ENCODE results near the gene NEDD4. TPM values are rescaled to one million over a fixed set of nuclear protein-coding genes. Genes with fewer than 3 reads are reported as not detected.

Gene NEDD4
- total and polyA plus RNA-seq, 3 donors from 2014 or later = 3.7 to 8.3 (median 6.4) TPM

- intact Hi-C loops (cut with DNase I; ENCODE audit: low total_unique reads) = no loop called here
- no peak for DNase-seq
- Histone ChIP-seq H3K4me3 (no peak overlapping the region), H3K4me1 (no peaks in the 10 kb centered on the region), H3K9me3 (no peaks in the 10 kb centered on the region), H3K27me3 (no peaks in the 10 kb centered on the region), H3K36me3 (ENCODE audit: low read depth, missing control alignments) (no peaks in the 10 kb centered on the region), H3K27ac (no peak overlapping the region)
- TF ChIP-seq CTCF (IDR thresholded peaks at IDR 0.05) (no peak), POLR2A (IDR thresholded peaks at IDR 0.05) (no peak)
- 88% methylated on average over 4 of the region's 4 CpGs for WGBS, 2 donors
Observed at GRCh38 chr15:56038707-56039106, 45.3 kb upstream of the NEDD4 start.

GRCh38 chr15:56038015-56038414, 44.6 kb upstream of the NEDD4 start:
- DNase-seq = no peak
- WGBS, 2 donors = 55 to 71% methylated on average over 3 of the region's 3 CpGs
- Histone ChIP-seq H3K36me3 (ENCODE audit: low read depth, missing control alignments) (no peaks in the 10 kb centered on the region), H3K4me1 (no peaks in the 10 kb centered on the region), H3K9me3 (no peaks in the 10 kb centered on the region), H3K27me3 (no peaks in the 10 kb centered on the region), H3K4me3 (no peak overlapping the region), H3K27ac (no peak overlapping the region)
- intact Hi-C loops (cut with DNase I; ENCODE audit: low total_unique reads) = no loop called here
- no peak for TF ChIP-seq CTCF (IDR thresholded peaks at IDR 0.05)
- no peak for TF ChIP-seq POLR2A (IDR thresholded peaks at IDR 0.05)

GRCh38 chr15:56036546-56037067, 43.2 kb upstream of the NEDD4 start:
- no peak overlapping the region for H3K4me3 ChIP-seq
- DNase-seq = no peak
- H3K9me3 ChIP-seq = no peaks in the 10 kb centered on the region
- intact Hi-C loops (cut with DNase I; ENCODE audit: low total_unique reads) = no loop called here
- no peaks in the 10 kb centered on the region for H3K27me3 ChIP-seq
- WGBS, 2 donors = 70 to 85% methylated on average over 5 of the region's 5 CpGs
- no peak overlapping the region for H3K27ac ChIP-seq
- no peak for TF ChIP-seq CTCF (IDR thresholded peaks at IDR 0.05)
- no peak for TF ChIP-seq POLR2A (IDR thresholded peaks at IDR 0.05)
- H3K36me3 ChIP-seq (ENCODE audit: low read depth, missing control alignments) = no peaks in the 10 kb centered on the region
- H3K4me1 ChIP-seq = no peaks in the 10 kb centered on the region

- intact Hi-C loops (cut with DNase I; ENCODE audit: low total_unique reads) = no loop called here
- H3K36me3 ChIP-seq (ENCODE audit: low read depth, missing control alignments) = no peaks in the 10 kb centered on the region
- 85 to 91% methylated on average over 2 of the region's 2 CpGs for WGBS, 2 donors
- H3K27me3 ChIP-seq = no peaks in the 10 kb centered on the region
- TF ChIP-seq CTCF (IDR thresholded peaks at IDR 0.05) = no peak
- no peak for TF ChIP-seq POLR2A (IDR thresholded peaks at IDR 0.05)
- H3K27ac ChIP-seq = no peak overlapping the region
- H3K4me3 ChIP-seq = no peak overlapping the region
- H3K4me1 ChIP-seq = no peaks in the 10 kb centered on the region
- H3K9me3 ChIP-seq = no peaks in the 10 kb centered on the region
- no peak for DNase-seq
Observed at GRCh38 chr15:56035166-56035565, 41.8 kb upstream of the NEDD4 start.

- Histone ChIP-seq H3K9me3 (no peaks in the 10 kb centered on the region), H3K27me3 (no peaks in the 10 kb centered on the region), H3K36me3 (ENCODE audit: low read depth, missing control alignments) (no peaks in the 10 kb centered on the region), H3K4me1 (no peaks in the 10 kb centered on the region), H3K4me3 (no peak overlapping the region), H3K27ac (no peak overlapping the region)
- intact Hi-C loops (cut with DNase I; ENCODE audit: low total_unique reads) = no loop called here
- DNase-seq = no peak
- WGBS, 2 donors = 75 to 95% methylated on average over 1 to 2 of the region's 2 CpGs
- TF ChIP-seq CTCF (IDR thresholded peaks at IDR 0.05) (no peak), POLR2A (IDR thresholded peaks at IDR 0.05) (no peak)
Observed at GRCh38 chr15:56034514-56034913, 41.1 kb upstream of the NEDD4 start.

Measured in testis (tissue), 3 donors.